Testis (tissue), 2 donors: ENCODE measurements around the gene FASLG.

Experiments used
- CTCF ChIP-seq, 3 experiments: fragments of 450-650 bp in 2 of 3; fragments of 200-600 bp in 1 of 3; sonication (generic) in 1 of 3; IDR thresholded peaks; one replicate each; pipeline ENCODE4 v1.5.1; 2016 to 2019; ENCODE audit warnings: antibody characterized with exemption in 3 of 3, mild to moderate bottlenecking in 2 of 3, moderate library complexity in 1 of 3
- POLR2A ChIP-seq: fragments of 450-650 bp; IDR thresholded peaks from one replicate; pipeline ENCODE4 v1.6.1; 2017; ENCODE audit warnings: antibody characterized with exemption, mild to moderate bottlenecking, moderate library complexity

GRCh38 chr1:172647987-172648386 is 10.9 kb upstream of the FASLG start:
- no peak for TF ChIP-seq CTCF (IDR thresholded peaks at IDR 0.05)
- no peak for TF ChIP-seq POLR2A
